Hematopoietic multipotent progenitor cell treated with erythropoietin and hydrocortisone succinate and interleukin-3 and kit ligand, for 4 days (in vitro differentiated cells): ENCODE measurements around the gene ALOXE3.

Source experiments
- DNase-seq: peaks from one replicate; pipeline ENCODE4 v3.0.0-alpha.2; 2015

Gene ALOXE3

GRCh38 chr17:8153957-8154607 is 35.8 kb upstream of the ALOXE3 start:
- peak; percentile 98 for DNase-seq

- DNase-seq, result peak; percentile 84
These were observed 35.2 kb upstream of the ALOXE3 start for GRCh38 chr17:8153525-8153956.

- no peak for DNase-seq
These were observed 34.7 kb upstream of the ALOXE3 start for GRCh38 chr17:8153031-8153451.

- DNase-seq, result peak; percentile 98
These were observed 33.9 kb upstream of the ALOXE3 start, which contains the start of gene PER1 for GRCh38 chr17:8152112-8152775. Gene PER1 (minus strand): TSS chr17:8152404. CDS start chr17:8150706, 1,698 bp downstream.

GRCh38 chr17:8151641-8152111 is 33.4 kb upstream of the ALOXE3 start:
- peak; percentile 66 for DNase-seq

GRCh38 chr17:8151120-8151640 is 32.9 kb upstream of the ALOXE3 start:
- DNase-seq, result peak; percentile 91

- no peak for DNase-seq
These were observed 32.1 kb upstream of the ALOXE3 start for GRCh38 chr17:8150194-8151119.

- DNase-seq, result no peak
These were observed 31.3 kb upstream of the ALOXE3 start for GRCh38 chr17:8149419-8150193.

- DNase-seq, result no peak
These were observed 30.2 kb upstream of the ALOXE3 start for GRCh38 chr17:8148560-8148959.

- DNase-seq, result no peak
These were observed 29.6 kb upstream of the ALOXE3 start for GRCh38 chr17:8147805-8148404.

- no peak for DNase-seq
These were observed 29.0 kb upstream of the ALOXE3 start for GRCh38 chr17:8147141-8147804.

- no peak for DNase-seq
These were observed 28.2 kb upstream of the ALOXE3 start for GRCh38 chr17:8146381-8147140.

GRCh38 chr17:8145811-8146210 is 27.5 kb upstream of the ALOXE3 start:
- no peak for DNase-seq

GRCh38 chr17:8144401-8145231 is 26.3 kb upstream of the ALOXE3 start:
- no peak for DNase-seq

- DNase-seq, result no peak
These were observed 25.5 kb upstream of the ALOXE3 start for GRCh38 chr17:8143581-8144400.

GRCh38 chr17:8142887-8143580 is 24.7 kb upstream of the ALOXE3 start:
- no peak for DNase-seq

- no peak for DNase-seq
These were observed 24.0 kb upstream of the ALOXE3 start for GRCh38 chr17:8142158-8142886.
